Neural progenitor cell (in vitro differentiated cells): ENCODE measurements around the gene TRIM47.

ENCODE experiments used
- CTCF ChIP-seq: fragments of 200-600 bp; sonication (generic); IDR thresholded peaks from 2 replicates; pipeline ENCODE4 v1.5.1; 2017; ENCODE audit warnings: antibody characterized with exemption, mild to moderate bottlenecking
- EZH2 ChIP-seq: fragments of 200-600 bp; sonication (generic); IDR thresholded peaks from 2 replicates; pipeline ENCODE4 v1.6.1; 2017; ENCODE audit warnings: antibody characterized with exemption, mild to moderate bottlenecking, moderate library complexity
- EZH2phosphoT487 ChIP-seq: fragments of 200-600 bp; sonication (generic); IDR thresholded peaks from 2 replicates; pipeline ENCODE4 v1.6.1; 2017; ENCODE audit warnings: antibody characterized with exemption

GRCh38 chr17:75875940-75876189, 2.5 kb downstream of the TRIM47 start:
- TF ChIP-seq CTCF (no peak), EZH2 (no peak), EZH2phosphoT487 (no peak)
